Right atrium auricular region (tissue), 2 donors: Measurements from ENCODE around the gene TDRD7. TPM values are rescaled to one million over a fixed set of nuclear protein-coding genes. Genes with fewer than 3 reads are reported as not detected.
A peak's percentile ranks its signal among the peaks of the same experiment; 100 is the strongest.

Source experiments
- DNase-seq: peaks from one replicate; pipeline ENCODE4 v3.0.0-alpha.2; 2019; ENCODE audit warnings: low spot score
- H3K27ac ChIP-seq, 2 donors: fragments of 200-600 bp; sonication (generic); 1 replicate in 1 of 2; 2 replicates in 1 of 2; pipeline ENCODE4 v1.5.1; 2016 to 2019
- H3K27me3 ChIP-seq, 2 donors: fragments of 200-600 bp; sonication (generic); one replicate each; pipeline versions ENCODE4 v1.5.1 to v1.6.0; 2017 to 2019
- H3K36me3 ChIP-seq: fragments of 200-600 bp; sonication (generic); one replicate; pipeline ENCODE4 v1.5.1; 2016
- H3K4me1 ChIP-seq, 2 donors: fragments of 200-600 bp; sonication (generic); one replicate each; pipeline versions ENCODE4 v1.5.1 to v1.6.0; 2017 to 2019
- H3K4me3 ChIP-seq, 2 donors: fragments of 200-600 bp; sonication (generic); 1 replicate in 1 of 2; 2 replicates in 1 of 2; pipeline ENCODE4 v1.5.1; 2017 to 2019; ENCODE audit warnings: mild to moderate bottlenecking in 1 of 2, moderate library complexity in 1 of 2
- H3K9me3 ChIP-seq, 2 donors: fragments of 200-600 bp; sonication (generic); one replicate each; pipeline ENCODE4 v1.5.1; 2019
- CTCF ChIP-seq, 2 donors: fragments of 200-600 bp; sonication (generic); IDR thresholded peaks; one replicate each; pipeline ENCODE4 v1.5.1; 2019; ENCODE audit warnings: antibody characterized with exemption in 2 of 2
- total RNA-seq, 2 donors: library from RNA; depleted of rRNA; stranded (reverse); fragments of >200 nt; gene quantifications; one replicate each; pipeline ENCODE4 v1.1.0, GENCODE V29; 2016

TDRD7 gene
- total RNA-seq, 2 donors from 2014 or later: 6.5 to 7.2 TPM

GRCh38 chr9:97506787-97507186, 94.9 kb downstream of the TDRD7 start:
- H3K4me1 ChIP-seq: peaks cover 0 to 74% of the 10 kb centered on the region in 2 donors
- TF ChIP-seq CTCF (IDR thresholded peaks at IDR 0.05): no peak
- no peaks in the 10 kb centered on the region for H3K9me3 ChIP-seq
- H3K36me3 ChIP-seq: peaks cover under 1% of the 10 kb centered on the region
- no peak for DNase-seq
- H3K27ac ChIP-seq: peak overlapping the region; percentile 93 to 99
- H3K27me3 ChIP-seq: no peaks in the 10 kb centered on the region
- no peak overlapping the region for H3K4me3 ChIP-seq

GRCh38 chr9:97507428-97507984, 95.6 kb downstream of the TDRD7 start:
- no peaks in the 10 kb centered on the region for H3K9me3 ChIP-seq
- peaks cover 8% of the 10 kb centered on the region for H3K36me3 ChIP-seq
- H3K27ac ChIP-seq: peak overlapping the region; percentile 19 to 99
- peaks cover 0 to 69% of the 10 kb centered on the region in 2 donors for H3K4me1 ChIP-seq
- no peak for DNase-seq
- no peak for TF ChIP-seq CTCF (IDR thresholded peaks at IDR 0.05)
- H3K27me3 ChIP-seq: no peaks in the 10 kb centered on the region
- no peak overlapping the region for H3K4me3 ChIP-seq

GRCh38 chr9:97508852-97509251, 97.0 kb downstream of the TDRD7 start:
- H3K36me3 ChIP-seq: peaks cover 19% of the 10 kb centered on the region
- H3K4me1 ChIP-seq: peaks cover 0 to 68% of the 10 kb centered on the region in 2 donors
- no peak for DNase-seq
- no peak for TF ChIP-seq CTCF (IDR thresholded peaks at IDR 0.05)
- H3K27me3 ChIP-seq: no peaks in the 10 kb centered on the region
- H3K9me3 ChIP-seq: no peaks in the 10 kb centered on the region
- no peak overlapping the region for H3K4me3 ChIP-seq
- H3K27ac ChIP-seq: peak overlapping the region; percentile 19 to 99

- Histone ChIP-seq H3K36me3 (peaks cover 19% of the 10 kb centered on the region), H3K27me3 (no peaks in the 10 kb centered on the region), H3K9me3 (no peaks in the 10 kb centered on the region), H3K4me3 (no peak overlapping the region), H3K4me1 (peaks cover 0 to 67% of the 10 kb centered on the region in 2 donors), H3K27ac (peak overlapping the region; percentile 46 to 74)
- peak; percentile 62 for DNase-seq
- TF ChIP-seq CTCF (IDR thresholded peaks at IDR 0.05): no peak
Observed at GRCh38 chr9:97510797-97511654, 99.1 kb downstream of the TDRD7 start.

GRCh38 chr9:97511655-97512427, 99.9 kb downstream of the TDRD7 start:
- Histone ChIP-seq H3K4me1 (peaks cover 0 to 67% of the 10 kb centered on the region in 2 donors), H3K27me3 (no peaks in the 10 kb centered on the region), H3K9me3 (no peaks in the 10 kb centered on the region), H3K4me3 (no peak overlapping the region), H3K27ac (peak overlapping the region; percentile 46 to 74), H3K36me3 (peaks cover 19% of the 10 kb centered on the region)
- TF ChIP-seq CTCF (IDR thresholded peaks at IDR 0.05): no peak
- peak; percentile 52 for DNase-seq
